H9 (cell line): ENCODE measurements around the gene FPGS. TPM values are rescaled to one million over a fixed set of nuclear protein-coding genes. Genes with fewer than 3 reads are reported as not detected.

Experiments used
- DNase-seq: peaks from one replicate; pipeline ENCODE4 v3.0.0-alpha.2; 2017
- H2AFZ ChIP-seq: one replicate; pipeline ENCODE4 v1.6.1; 2013; ENCODE audit warnings: mild to moderate bottlenecking, low read length, control low read depth, moderate library complexity
- H2AK5ac ChIP-seq: 2 replicates; pipeline ENCODE4 v1.6.1; 2013; ENCODE audit warnings: low read length, control low read depth, mixed read lengths; ENCODE audit not compliant: insufficient read length
- H2BK120ac ChIP-seq: one replicate; pipeline ENCODE4 v1.6.1; 2013; ENCODE audit warnings: low read depth, mild to moderate bottlenecking, low read length, control low read depth, inconsistent platforms; ENCODE audit not compliant: poor library complexity, severe bottlenecking
- H2BK12ac ChIP-seq: 2 replicates; pipeline ENCODE4 v1.6.1; 2013; ENCODE audit warnings: low read length, control low read depth, mixed read lengths, low read depth; ENCODE audit not compliant: insufficient read length
- H2BK15ac ChIP-seq: 2 replicates; pipeline ENCODE4 v1.6.1; 2013; ENCODE audit warnings: low read depth, low read length, control low read depth
- H2BK20ac ChIP-seq: one replicate; pipeline ENCODE4 v1.6.1; 2013; ENCODE audit warnings: low read depth, mild to moderate bottlenecking, low read length, control low read depth, inconsistent platforms; ENCODE audit not compliant: poor library complexity, severe bottlenecking
- H2BK5ac ChIP-seq: 2 replicates; pipeline ENCODE4 v1.6.1; 2013; ENCODE audit warnings: low read length, control low read depth, mixed read lengths; ENCODE audit not compliant: insufficient read length
- H3K14ac ChIP-seq: 2 replicates; pipeline ENCODE4 v1.6.1; 2013; ENCODE audit warnings: low read length, control low read depth; ENCODE audit not compliant: insufficient read depth
- H3K18ac ChIP-seq: 2 replicates; pipeline ENCODE4 v1.6.1; 2013; ENCODE audit warnings: low read depth, mild to moderate bottlenecking, mixed read lengths, low read length, control low read depth; ENCODE audit not compliant: insufficient read length
- H3K23ac ChIP-seq: 2 replicates; pipeline ENCODE4 v1.6.1; 2013; ENCODE audit warnings: low read length, control low read depth, mixed read lengths, low read depth; ENCODE audit not compliant: insufficient read length
- H3K23me2 ChIP-seq: 2 replicates; pipeline ENCODE4 v1.6.1; 2013; ENCODE audit warnings: low read depth, mild to moderate bottlenecking, mixed read lengths, low read length, control low read depth; ENCODE audit not compliant: insufficient read length, poor library complexity, severe bottlenecking
- H3K27ac ChIP-seq: 2 replicates; pipeline ENCODE4 v1.5.1; 2013; ENCODE audit warnings: low read length, control low read depth, mixed read lengths, low read depth; ENCODE audit not compliant: insufficient read length
- H3K27me3 ChIP-seq: 2 replicates; pipeline ENCODE4 v1.6.1; 2013; ENCODE audit warnings: low read length, control low read depth, inconsistent platforms; ENCODE audit not compliant: insufficient read depth
- H3K4ac ChIP-seq: 2 replicates; pipeline ENCODE4 v1.6.1; 2013; ENCODE audit warnings: low read depth, mild to moderate bottlenecking, control low read depth, inconsistent platforms, low read length, moderate library complexity
- H3K4me1 ChIP-seq: 2 replicates; pipeline ENCODE4 v1.6.1; 2013; ENCODE audit warnings: low read length, control low read depth, inconsistent platforms; ENCODE audit not compliant: insufficient read depth
- H3K4me2 ChIP-seq: 2 replicates; pipeline ENCODE4 v1.6.1; 2013; ENCODE audit warnings: low read length, control low read depth, mixed read lengths; ENCODE audit not compliant: insufficient read length, insufficient read depth
- H3K56ac ChIP-seq: 2 replicates; pipeline ENCODE4 v1.6.1; 2013; ENCODE audit warnings: low read depth, mild to moderate bottlenecking, mixed read lengths, low read length, control low read depth; ENCODE audit not compliant: insufficient read length
- H3K79me1 ChIP-seq: 2 replicates; pipeline ENCODE4 v1.6.1; 2013; ENCODE audit warnings: low read depth, mild to moderate bottlenecking, moderate library complexity, low read length, control low read depth, inconsistent platforms; ENCODE audit not compliant: insufficient read depth, poor library complexity, severe bottlenecking
- H3K79me2 ChIP-seq: 2 replicates; pipeline ENCODE4 v1.6.1; 2013; ENCODE audit warnings: low read length, control low read depth, inconsistent platforms; ENCODE audit not compliant: insufficient read depth
- H3K9ac ChIP-seq: 2 replicates; pipeline ENCODE4 v1.6.1; 2013; ENCODE audit warnings: low read length, control low read depth, mixed read lengths; ENCODE audit not compliant: insufficient read length; ENCODE audit errors: extremely low read depth
- H3K9me3 ChIP-seq: one replicate; pipeline ENCODE4 v1.6.1; 2013; ENCODE audit warnings: low read depth, low read length, inconsistent platforms; ENCODE audit not compliant: control insufficient read depth
- H3T11ph ChIP-seq: one replicate; pipeline ENCODE4 v1.6.1; 2013; ENCODE audit warnings: mild to moderate bottlenecking, low read length, control low read depth, inconsistent platforms
- H4K20me1 ChIP-seq: one replicate; pipeline ENCODE4 v1.6.1; 2013; ENCODE audit not compliant: control insufficient read depth, insufficient read length, insufficient read depth
- H4K5ac ChIP-seq: 2 replicates; pipeline ENCODE4 v1.6.1; 2013; ENCODE audit warnings: low read depth, mild to moderate bottlenecking, mixed read lengths, low read length, control low read depth; ENCODE audit not compliant: insufficient read length
- H4K8ac ChIP-seq: replicated peaks from 2 replicates; pipeline ENCODE4 v1.6.1; 2013; ENCODE audit warnings: low read length, control low read depth, mixed read lengths, low read depth; ENCODE audit not compliant: insufficient read length
- H4K91ac ChIP-seq: 2 replicates; pipeline ENCODE4 v1.6.1; 2013; ENCODE audit warnings: low read depth, mild to moderate bottlenecking, moderate library complexity, mixed read lengths, low read length, control low read depth; ENCODE audit not compliant: insufficient read length
- H3K27ac Mint-ChIP-seq, 3 experiments: 2 replicates in 2 of 3; 3 replicates in 1 of 3; pipeline ENCODE4 v1.8.0; 2020 to 2021; ENCODE audit warnings: mixed read lengths in 3 of 3, mild to moderate bottlenecking in 1 of 3, moderate library complexity in 1 of 3
- H3K27me3 Mint-ChIP-seq: 2 replicates; pipeline ENCODE4 v1.8.0; 2021; ENCODE audit warnings: low read depth, mild to moderate bottlenecking, moderate library complexity, mixed read lengths
- H3K36me3 Mint-ChIP-seq, 3 experiments: 2 replicates in 2 of 3; 3 replicates in 1 of 3; pipeline ENCODE4 v1.8.0; 2020 to 2021; ENCODE audit warnings: low read depth in 3 of 3, mixed read lengths in 3 of 3; ENCODE audit not compliant: insufficient read depth in 1 of 3
- H3K4me1 Mint-ChIP-seq, 2 experiments: 2 replicates each; pipeline ENCODE4 v1.8.0; 2020; ENCODE audit warnings: mixed read lengths in 2 of 2
- H3K4me3 Mint-ChIP-seq, 2 experiments: 2 replicates in 1 of 2; 3 replicates in 1 of 2; pipeline ENCODE4 v1.8.0; 2020 to 2021; ENCODE audit warnings: mild to moderate bottlenecking in 2 of 2, mixed read lengths in 2 of 2, moderate library complexity in 1 of 2
- H3K9me3 Mint-ChIP-seq, 2 experiments: 2 replicates in 1 of 2; 3 replicates in 1 of 2; pipeline ENCODE4 v1.8.0; 2020; ENCODE audit warnings: mild to moderate bottlenecking in 2 of 2, mixed read lengths in 2 of 2, moderate library complexity in 1 of 2
- CTCF ChIP-seq: fragments of 200-600 bp; sonication (generic); conservative IDR thresholded peaks from 3 replicates; pipeline ENCODE4 v1.8.0; 2021; ENCODE audit warnings: antibody characterized with exemption, mild to moderate bottlenecking
- WGBS: extraction: QIAGEN DNeasy Blood & Tissue Kit; methylation state at CpG from one replicate; pipeline ENCODE4 v1.1.7; 2013; ENCODE audit warnings: missing lambda C conversion rate, low lambda C conversion rate, mixed read lengths; ENCODE audit not compliant: insufficient read length; ENCODE audit errors: extremely low coverage; 5-methylcytosine and 5-hydroxymethylcytosine counted together
- microRNA-seq: library from miRNA; unstranded; fragments of <30 nt; microRNA quantifications from one replicate; pipeline ENCODE4, GENCODE V29; 2020; ENCODE audit warnings: borderline microRNAs expressed
- total RNA-seq: library from RNA; stranded (reverse); gene quantifications from 2 replicates; pipeline ENCODE4 v1.2.1, GENCODE V29; 2021

The FPGS gene
- total RNA-seq, 1 experiment from 2014 or later = 68.4 TPM

- Histone ChIP-seq H3K14ac (no peak overlapping the region), H4K20me1 (no peaks in the 10 kb centered on the region), H2BK15ac (no peak overlapping the region), H3K27me3 (no peaks in the 10 kb centered on the region), H2BK12ac (no peak overlapping the region), H3K4me1 (no peaks in the 10 kb centered on the region), H2AFZ (no peak overlapping the region), H3K23ac (no peak overlapping the region), H2BK120ac (no peak overlapping the region), H3K79me1 (no peaks in the 10 kb centered on the region), H2BK5ac (no peak overlapping the region), H3T11ph (no peak overlapping the region), H3K79me2 (no peaks in the 10 kb centered on the region), H3K4me2 (no peak overlapping the region), H3K56ac (no peak overlapping the region), H3K18ac (no peak overlapping the region), H3K9ac (no peak overlapping the region), H4K91ac (no peak overlapping the region), H2AK5ac (no peak overlapping the region), H3K9me3 (no peaks in the 10 kb centered on the region), H4K5ac (no peak overlapping the region), H3K23me2 (no peaks in the 10 kb centered on the region), H2BK20ac (no peak overlapping the region), H3K27ac (no peak overlapping the region), H3K4ac (no peak overlapping the region), H4K8ac (no peak overlapping the region)
- no CpG with 5 or more reads among the region's 13 CpGs for WGBS
- H3K27ac Mint-ChIP-seq = no peak overlapping the region
- no peaks in the 10 kb centered on the region; the same call in none of the 2 replicates for H3K27me3 Mint-ChIP-seq
- no peak for DNase-seq
- H3K9me3 Mint-ChIP-seq = no peaks in the 10 kb centered on the region
- no peak for TF ChIP-seq CTCF
- H3K4me3 Mint-ChIP-seq = 0 out of 5 replicates have a peak overlapping the region, but pooled peaks of 1 of the 2 experiments have one; percentile 20
- H3K4me1 Mint-ChIP-seq = peaks cover 4 to 17% of the 10 kb centered on the region in 2 experiments
- peaks cover 0 to 5% (median 0%) of the 10 kb centered on the region in 3 experiments; a peak in 2 of 7 replicates for H3K36me3 Mint-ChIP-seq
Measured at GRCh38 chr9:127863191-127863621, 60.5 kb downstream of the FPGS start.

Small RNA genes within 50 kb of the gene (microRNA-seq; reads per million reads assigned to microRNA genes)
- not detected for gene MIR2861
- not detected for gene MIR3960

Other genes starting within 250 kb of the FPGS start
- 22.1 and 22.3 TPM in 2 replicates for gene STXBP1, start 190.6 kb upstream of the FPGS start, total RNA-seq
- 0.15 and 0.22 TPM in 2 replicates for gene CFAP157, start 95.9 kb upstream of the FPGS start, total RNA-seq
- gene PTRH1, start 87.2 kb upstream of the FPGS start, total RNA-seq = 10.6 and 10.9 TPM in 2 replicates
- gene TTC16, start 86.8 kb upstream of the FPGS start, total RNA-seq = not detected in 2 replicates
- 13.2 and 16.3 TPM in 2 replicates for gene TOR2A, start 67.6 kb upstream of the FPGS start, total RNA-seq
- 1.3 and 1.7 TPM in 2 replicates for gene SH2D3C, start 24.2 kb upstream of the FPGS start, total RNA-seq
- gene CDK9, start 16.8 kb upstream of the FPGS start, total RNA-seq = 85.7 and 87.8 TPM in 2 replicates
- 1.8 and 2.1 TPM in 2 replicates for gene ENG, start 51.8 kb downstream of the FPGS start, total RNA-seq
- gene AK1, start 74.8 kb downstream of the FPGS start, total RNA-seq = 31.6 and 41.9 TPM in 2 replicates
- 29.8 and 30.2 TPM in 2 replicates for gene ST6GALNAC6, start 96.7 kb downstream of the FPGS start, total RNA-seq
- gene ST6GALNAC4, start 114.2 kb downstream of the FPGS start, total RNA-seq = 15.4 and 16.5 TPM in 2 replicates
- 9.0 and 11.6 TPM in 2 replicates for gene PIP5KL1, start 127.9 kb downstream of the FPGS start, total RNA-seq
- 44.7 and 46.1 TPM in 2 replicates for gene DPM2, start 135.0 kb downstream of the FPGS start, total RNA-seq
- 52.3 and 59.5 TPM in 2 replicates for gene EEIG1, start 178.1 kb downstream of the FPGS start, total RNA-seq